ENCODE measurements around the gene ITGA11. TPM values are rescaled to one million over a fixed set of nuclear protein-coding genes. Genes with fewer than 3 reads are reported as not detected.

ITGA11 gene
- total RNA-seq, 2 donors from 2014 or later: 246 to 360 TPM

- H3K4me3 ChIP-seq: no peak overlapping the region
- DNase-seq (ENCODE audit: low spot score) (no peak), ATAC-seq (ENCODE audit: insufficient number of reproducible peaks, low FRiP score, low read depth) (no peak)
- no peak for TF ChIP-seq CTCF (IDR thresholded peaks at IDR 0.05)
- H3K4me1 ChIP-seq (ENCODE audit: control insufficient read depth in 1 of 2, low read depth in 2 of 2): peaks cover 58 to 85% of the 10 kb centered on the region in 2 donors
- no peaks in the 10 kb centered on the region for H3K9me3 ChIP-seq
- no peaks in the 10 kb centered on the region for H3K27me3 ChIP-seq (replicated peaks; ENCODE audit: insufficient read depth)
- peak overlapping the region; percentile 96 to 99 for H3K27ac ChIP-seq
- H3K36me3 ChIP-seq: peaks cover 11% of the 10 kb centered on the region
These were observed 95.4 kb downstream of the ITGA11 start for GRCh38 chr15:68336516-68336915.

- TF ChIP-seq CTCF (IDR thresholded peaks at IDR 0.05): no peak
- Histone ChIP-seq H3K9me3 (no peaks in the 10 kb centered on the region), H3K27me3 (replicated peaks; ENCODE audit: insufficient read depth) (no peaks in the 10 kb centered on the region), H3K36me3 (peaks cover 20% of the 10 kb centered on the region), H3K4me3 (no peak overlapping the region), H3K4me1 (ENCODE audit: control insufficient read depth in 1 of 2, low read depth in 2 of 2) (peaks cover 52 to 82% of the 10 kb centered on the region in 2 donors), H3K27ac (peak overlapping the region; percentile 96 to 99)
- DNase-seq (ENCODE audit: low spot score) (no peak), ATAC-seq (ENCODE audit: insufficient number of reproducible peaks, low FRiP score, low read depth) (no peak)
These were observed 96.3 kb downstream of the ITGA11 start for GRCh38 chr15:68335655-68336054.

- no peaks in the 10 kb centered on the region for H3K9me3 ChIP-seq
- peaks cover 21% of the 10 kb centered on the region for H3K36me3 ChIP-seq
- no peak for TF ChIP-seq CTCF (IDR thresholded peaks at IDR 0.05)
- peak; percentile 52 for DNase-seq (ENCODE audit: low spot score)
- H3K27me3 ChIP-seq (replicated peaks; ENCODE audit: insufficient read depth): no peaks in the 10 kb centered on the region
- ATAC-seq (ENCODE audit: insufficient number of reproducible peaks, low FRiP score, low read depth): peak; percentile 53
- no peak overlapping the region for H3K4me3 ChIP-seq
- peak overlapping the region; percentile 96 to 99 for H3K27ac ChIP-seq
- peaks cover 48 to 81% of the 10 kb centered on the region in 2 donors for H3K4me1 ChIP-seq (ENCODE audit: control insufficient read depth in 1 of 2, low read depth in 2 of 2)
These were observed 96.7 kb downstream of the ITGA11 start for GRCh38 chr15:68335251-68335650.

GRCh38 chr15:68334661-68335124 lies 97.3 kb downstream of the ITGA11 start:
- H3K4me1 ChIP-seq (ENCODE audit: control insufficient read depth in 1 of 2, low read depth in 2 of 2): peaks cover 43 to 75% of the 10 kb centered on the region in 2 donors
- peak; percentile 47 for ATAC-seq (ENCODE audit: insufficient number of reproducible peaks, low FRiP score, low read depth)

More at GRCh38 chr15:68334661-68335124, 97.3 kb downstream of the ITGA11 start:
- no peak for TF ChIP-seq CTCF (IDR thresholded peaks at IDR 0.05)
- Histone ChIP-seq H3K27ac (peak overlapping the region; percentile 96 to 99), H3K4me3 (no peak overlapping the region), H3K9me3 (no peaks in the 10 kb centered on the region), H3K36me3 (peaks cover 25% of the 10 kb centered on the region), H3K27me3 (replicated peaks; ENCODE audit: insufficient read depth) (no peaks in the 10 kb centered on the region)
- peak; percentile 41 for DNase-seq (ENCODE audit: low spot score)
